BJ (cell line): ENCODE data around the gene PTPRR. TPM values are rescaled to one million over a fixed set of nuclear protein-coding genes. Genes with fewer than 3 reads are reported as not detected.
"Not testable (repeated sequence)": the region's sequence is repeated elsewhere in the genome, so short reads cannot be mapped to it uniquely, and the experiment has no call there.

Source experiments
- CTCF ChIA-PET: fragments of 350-600 bp; formaldehyde crosslinking; extraction: SDS; loops from one replicate; lab custom pipeline; 2021; ENCODE audit warnings: antibody characterized with exemption, inconsistent platforms; lab: Yijun Ruan, JAX
- POLR2A ChIA-PET: fragments of 300-600 bp; sonication (Branson Sonifier 250); formaldehyde crosslinking; extraction: SDS; loops from one replicate; lab custom pipeline; 2021; ENCODE audit warnings: antibody characterized with exemption; lab: Charles Lee
- DNase-seq: peaks from one replicate; pipeline ENCODE4 v3.0.0-alpha.2; 2011; ENCODE audit warnings: low read depth
- H3K27me3 ChIP-seq: 2 replicates; pipeline ENCODE4 v1.6.0; 2011; ENCODE audit warnings: low read length; ENCODE audit not compliant: control insufficient read depth, insufficient read depth
- H3K36me3 ChIP-seq: 2 replicates; pipeline ENCODE4 v1.5.1; 2011; ENCODE audit warnings: low read length; ENCODE audit not compliant: control insufficient read depth, insufficient read depth
- H3K4me3 ChIP-seq: 2 replicates; pipeline ENCODE4 v1.5.1; 2011; ENCODE audit warnings: low read depth, mild to moderate bottlenecking, control low read depth, low read length
- CTCF ChIP-seq: IDR thresholded peaks from 2 replicates; pipeline ENCODE4 v1.5.1; 2011; ENCODE audit warnings: low read depth, mild to moderate bottlenecking, control low read depth, inconsistent platforms, low read length, moderate library complexity; ENCODE audit not compliant: insufficient read depth
- polyA plus RNA-seq: library from polyadenylated mRNA; depleted of rRNA; stranded (reverse); fragments of >200 nt; gene quantifications from 2 replicates; pipeline ENCODE4 v1.2.3, GENCODE V29; 2011

The PTPRR gene
- polyA plus RNA-seq, 1 experiment = 0.40 TPM

GRCh38 chr12:70744178-70744577 lies 176.4 kb downstream of the PTPRR start:
- no peaks in the 10 kb centered on the region for H3K27me3 ChIP-seq
- ChIA-PET POLR2A (no interaction called here), CTCF (no interaction called here)
- no peaks in the 10 kb centered on the region for H3K36me3 ChIP-seq
- H3K4me3 ChIP-seq = no peak overlapping the region
- no peak for TF ChIP-seq CTCF
- DNase-seq = no peak

- POLR2A ChIA-PET = interaction anchor here (0.6 kb wide), 1 partner anchor 609 kb away, joined by 4 read pairs; no protein-coding TSS in a partner anchor
- CTCF ChIA-PET = interaction anchor here (0.8 to 0.9 kb wide), 2 partner anchors 11 to 109 kb away, joined by 3 to 4 read pairs; no protein-coding TSS in a partner anchor
- no peaks in the 10 kb centered on the region for H3K27me3 ChIP-seq
- no peak for DNase-seq
- no peak for TF ChIP-seq CTCF
- no peak overlapping the region for H3K4me3 ChIP-seq
- H3K36me3 ChIP-seq = no peaks in the 10 kb centered on the region
Measured at GRCh38 chr12:70741256-70741655, 179.3 kb downstream of the PTPRR start.

GRCh38 chr12:70739756-70740155 lies 180.8 kb downstream of the PTPRR start:
- Histone ChIP-seq H3K36me3 (no peaks in the 10 kb centered on the region), H3K27me3 (no peaks in the 10 kb centered on the region), H3K4me3 (no peak overlapping the region)
- CTCF ChIA-PET = no interaction called here
- POLR2A ChIA-PET = no interaction called here
- no peak for TF ChIP-seq CTCF
- no peak for DNase-seq

- ChIA-PET CTCF (interaction anchor here (0.9 to 1.3 kb wide), 3 partner anchors 19 to 858 kb away, joined by 3 to 5 read pairs (median 3); no protein-coding TSS in a partner anchor), POLR2A (no interaction called here)
- H3K27me3 ChIP-seq = peaks cover 1% of the 10 kb centered on the region; the same call in 1 of the 2 replicates
- DNase-seq = no peak
- no peak for TF ChIP-seq CTCF
- no peaks in the 10 kb centered on the region for H3K36me3 ChIP-seq
- H3K4me3 ChIP-seq = no peak overlapping the region
Measured at GRCh38 chr12:70736351-70737133, 184.0 kb downstream of the PTPRR start.

GRCh38 chr12:70735197-70735596 lies 185.3 kb downstream of the PTPRR start:
- DNase-seq, POLR2A ChIA-PET, H3K27me3 ChIP-seq, H3K4me3 ChIP-seq, H3K36me3 ChIP-seq: not testable (repeated sequence)
- CTCF ChIA-PET = interaction anchor here (0.9 to 4.0 kb wide), 5 partner anchors 14 to 855 kb away, joined by 3 to 20 read pairs (median 6); no protein-coding TSS in a partner anchor
